ENCODE results near the gene CIPC.

CIPC gene

DNA sequence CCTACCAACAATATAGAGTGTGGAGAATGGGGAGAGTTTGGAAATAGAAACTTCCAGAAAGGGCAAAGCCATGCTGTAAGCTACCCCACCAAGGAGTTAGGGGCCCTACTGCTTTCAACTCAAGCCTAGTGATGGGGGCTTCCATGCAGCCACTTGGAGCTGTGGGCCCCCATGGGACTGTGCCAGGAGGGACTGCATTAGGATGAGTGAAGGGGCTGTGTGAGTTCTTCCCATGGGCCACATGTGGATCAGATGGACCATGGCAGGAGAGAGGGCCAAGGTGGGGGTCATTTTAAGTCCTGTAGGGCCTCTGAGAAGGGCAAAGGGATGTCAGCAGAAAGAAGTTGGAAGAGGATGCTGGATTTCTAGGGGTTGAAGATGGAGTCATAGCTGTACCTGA lies 23.1 kb upstream of the CIPC start:
- H3K27ac ChIP-seq = no peak overlapping the region
- TF ChIP-seq, protein P1, sequence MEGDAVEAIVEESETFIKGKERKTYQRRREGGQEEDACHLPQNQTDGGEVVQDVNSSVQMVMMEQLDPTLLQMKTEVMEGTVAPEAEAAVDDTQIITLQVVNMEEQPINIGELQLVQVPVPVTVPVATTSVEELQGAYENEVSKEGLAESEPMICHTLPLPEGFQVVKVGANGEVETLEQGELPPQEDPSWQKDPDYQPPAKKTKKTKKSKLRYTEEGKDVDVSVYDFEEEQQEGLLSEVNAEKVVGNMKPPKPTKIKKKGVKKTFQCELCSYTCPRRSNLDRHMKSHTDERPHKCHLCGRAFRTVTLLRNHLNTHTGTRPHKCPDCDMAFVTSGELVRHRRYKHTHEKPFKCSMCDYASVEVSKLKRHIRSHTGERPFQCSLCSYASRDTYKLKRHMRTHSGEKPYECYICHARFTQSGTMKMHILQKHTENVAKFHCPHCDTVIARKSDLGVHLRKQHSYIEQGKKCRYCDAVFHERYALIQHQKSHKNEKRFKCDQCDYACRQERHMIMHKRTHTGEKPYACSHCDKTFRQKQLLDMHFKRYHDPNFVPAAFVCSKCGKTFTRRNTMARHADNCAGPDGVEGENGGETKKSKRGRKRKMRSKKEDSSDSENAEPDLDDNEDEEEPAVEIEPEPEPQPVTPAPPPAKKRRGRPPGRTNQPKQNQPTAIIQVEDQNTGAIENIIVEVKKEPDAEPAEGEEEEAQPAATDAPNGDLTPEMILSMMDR (conservative IDR thresholded peaks at IDR 0.05) = no peak
- no peak for TF ChIP-seq ZFX (IDR thresholded peaks at IDR 0.05)

DNA sequence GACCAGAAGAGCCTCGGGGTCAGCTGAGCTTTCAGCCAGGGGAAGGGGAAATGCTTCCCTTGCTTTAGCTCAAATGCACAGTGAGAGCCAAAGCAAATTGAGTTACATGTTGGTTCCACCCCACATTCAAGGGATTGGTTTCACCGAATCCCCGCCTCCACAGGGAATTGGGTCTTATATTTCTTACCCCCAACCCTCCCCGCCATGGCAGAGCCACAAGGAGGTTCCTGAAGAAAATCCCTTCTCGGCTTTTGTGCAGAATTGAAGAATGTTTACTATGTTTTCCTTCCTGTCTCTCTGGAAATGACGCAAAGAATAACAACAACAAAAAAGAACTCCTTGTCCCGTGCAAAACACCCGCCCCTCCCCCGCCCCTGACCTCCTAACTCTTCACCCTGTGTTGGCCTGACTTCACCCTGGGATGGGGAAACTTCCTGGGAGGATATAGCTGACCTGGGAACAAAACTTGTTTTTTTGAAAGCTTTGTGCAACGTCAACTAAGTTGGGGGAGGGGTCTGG lies 21.9 kb upstream of the CIPC start:
- no peak for TF ChIP-seq ZFX (IDR thresholded peaks at IDR 0.05)
- TF ChIP-seq, protein P1 (conservative IDR thresholded peaks at IDR 0.05) = no peak
- peak overlapping the region; percentile 51 for H3K27ac ChIP-seq

DNA sequence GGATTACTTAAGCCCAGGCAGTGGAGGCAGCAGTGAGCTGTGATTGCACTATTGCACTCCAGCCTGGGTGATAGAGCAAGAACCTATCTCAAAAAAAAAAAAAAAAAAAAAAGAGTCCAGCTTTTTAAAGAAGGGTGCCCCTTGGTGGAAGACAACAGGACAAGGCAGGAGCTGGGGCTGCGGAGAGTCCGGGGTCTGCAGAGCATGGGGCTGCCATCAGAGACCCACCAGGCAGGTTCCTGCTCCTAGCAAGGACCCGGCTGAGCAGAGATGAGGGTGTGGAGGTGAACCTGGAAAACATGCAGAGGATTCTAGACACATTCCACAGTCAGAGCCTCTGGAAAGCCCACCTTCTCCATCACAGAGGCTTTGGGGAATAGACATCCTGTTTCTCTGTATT lies 21.0 kb upstream of the CIPC start:
- TF ChIP-seq, protein P1 (conservative IDR thresholded peaks at IDR 0.05) = no peak; the same call in 1 of the 2 replicates
- TF ChIP-seq ZFX (IDR thresholded peaks at IDR 0.05) = no peak
- peak overlapping the region; percentile 51 for H3K27ac ChIP-seq

DNA sequence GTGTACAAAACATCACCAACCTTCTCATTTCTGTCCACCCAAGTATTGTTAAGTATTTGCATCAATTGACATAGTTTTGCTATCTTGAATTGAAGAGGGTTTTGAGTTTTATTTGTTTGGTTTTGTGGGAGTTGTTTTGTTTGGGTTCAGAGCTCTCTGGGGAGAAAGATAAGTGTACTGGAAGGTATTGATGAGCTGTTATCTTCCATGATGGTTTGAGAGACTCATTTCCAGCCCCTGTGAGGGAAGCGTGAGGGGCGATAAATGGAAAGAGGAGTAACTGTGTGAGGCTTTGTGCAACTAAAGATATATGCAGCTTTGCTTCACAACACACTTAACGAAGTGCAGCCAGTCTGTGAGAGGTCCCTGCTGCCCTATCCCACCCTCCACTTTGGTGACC lies 15.7 kb upstream of the CIPC start:
- no peak overlapping the region for H3K27ac ChIP-seq
- TF ChIP-seq ZFX (IDR thresholded peaks at IDR 0.05) = no peak
- TF ChIP-seq, protein P1 (conservative IDR thresholded peaks at IDR 0.05) = no peak

DNA sequence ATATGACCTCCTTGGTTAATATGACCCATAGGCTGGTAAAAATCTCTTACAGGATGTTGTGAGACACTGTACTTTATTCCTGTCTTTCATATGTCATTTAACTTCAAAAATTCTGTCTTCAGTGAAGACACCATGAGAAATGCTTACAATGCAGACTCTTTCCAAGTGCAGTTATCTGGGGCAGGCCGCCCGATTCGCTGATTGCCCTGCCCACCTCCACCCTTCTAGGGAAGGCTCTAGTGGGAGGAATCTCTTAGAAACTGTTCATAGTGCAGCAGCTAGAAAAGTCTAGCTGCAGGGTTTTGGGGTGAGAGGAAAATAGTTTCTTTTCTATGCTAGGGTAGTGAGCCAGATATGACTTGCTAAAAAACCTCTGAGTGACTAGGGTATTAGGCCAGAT lies 15.0 kb upstream of the CIPC start:
- no peak overlapping the region for H3K27ac ChIP-seq
- TF ChIP-seq, protein P1 (conservative IDR thresholded peaks at IDR 0.05) = no peak
- no peak for TF ChIP-seq ZFX (IDR thresholded peaks at IDR 0.05)

DNA sequence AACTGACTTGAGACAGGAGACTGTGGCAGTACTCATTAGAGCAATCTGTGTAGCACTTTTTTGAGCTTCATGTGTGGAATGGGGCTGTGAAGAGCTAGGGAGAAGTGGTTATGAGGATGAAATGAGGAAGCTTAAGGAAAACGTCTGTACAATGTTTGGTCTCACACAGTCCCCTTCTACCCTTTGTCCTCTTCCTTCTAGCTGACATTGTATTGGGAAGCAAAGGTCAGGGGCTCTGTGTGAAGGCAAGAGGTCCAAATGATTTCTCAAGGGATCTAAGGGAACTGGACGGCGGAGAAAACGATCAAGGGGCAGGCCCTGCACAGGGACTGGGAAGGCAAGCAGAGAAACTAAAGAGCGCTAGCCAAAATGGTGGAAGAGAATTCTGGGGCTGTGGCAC lies 13.1 kb upstream of the CIPC start:
- no peak overlapping the region for H3K27ac ChIP-seq
- TF ChIP-seq ZFX (IDR thresholded peaks at IDR 0.05) = no peak
- TF ChIP-seq, protein P1 (conservative IDR thresholded peaks at IDR 0.05) = no peak

DNA sequence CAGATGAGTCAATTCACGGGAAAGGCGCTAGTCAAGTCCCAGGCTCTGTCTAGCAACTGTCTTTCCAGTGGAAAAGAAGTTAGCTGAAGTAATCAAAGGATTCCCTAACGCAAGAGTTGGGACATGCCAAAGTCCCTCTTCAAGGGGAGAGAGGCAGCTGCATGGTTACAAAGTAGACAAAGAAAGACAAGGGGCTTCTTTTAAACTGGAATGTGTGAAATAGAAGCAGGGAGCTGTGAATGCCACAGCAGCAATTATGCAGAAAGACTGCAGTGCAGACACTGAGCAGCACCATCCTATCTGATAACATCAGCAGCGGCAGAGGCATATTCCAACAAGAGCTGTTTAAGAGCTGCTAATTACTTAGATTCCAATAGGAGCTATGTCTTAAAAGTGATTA lies 12.5 kb upstream of the CIPC start:
- H3K27ac ChIP-seq = no peak overlapping the region
- TF ChIP-seq, protein P1 (conservative IDR thresholded peaks at IDR 0.05) = no peak
- no peak for TF ChIP-seq ZFX (IDR thresholded peaks at IDR 0.05)

Data from C4-2B (cell line).